ENCODE data around the gene ZNF200. TPM values are rescaled to one million over a fixed set of nuclear protein-coding genes. Genes with fewer than 3 reads are reported as not detected.

The ZNF200 gene
- polyA plus RNA-seq, 1 of the 3 experiments (the other 2 are of a cell fraction): 2.8 TPM

DNA sequence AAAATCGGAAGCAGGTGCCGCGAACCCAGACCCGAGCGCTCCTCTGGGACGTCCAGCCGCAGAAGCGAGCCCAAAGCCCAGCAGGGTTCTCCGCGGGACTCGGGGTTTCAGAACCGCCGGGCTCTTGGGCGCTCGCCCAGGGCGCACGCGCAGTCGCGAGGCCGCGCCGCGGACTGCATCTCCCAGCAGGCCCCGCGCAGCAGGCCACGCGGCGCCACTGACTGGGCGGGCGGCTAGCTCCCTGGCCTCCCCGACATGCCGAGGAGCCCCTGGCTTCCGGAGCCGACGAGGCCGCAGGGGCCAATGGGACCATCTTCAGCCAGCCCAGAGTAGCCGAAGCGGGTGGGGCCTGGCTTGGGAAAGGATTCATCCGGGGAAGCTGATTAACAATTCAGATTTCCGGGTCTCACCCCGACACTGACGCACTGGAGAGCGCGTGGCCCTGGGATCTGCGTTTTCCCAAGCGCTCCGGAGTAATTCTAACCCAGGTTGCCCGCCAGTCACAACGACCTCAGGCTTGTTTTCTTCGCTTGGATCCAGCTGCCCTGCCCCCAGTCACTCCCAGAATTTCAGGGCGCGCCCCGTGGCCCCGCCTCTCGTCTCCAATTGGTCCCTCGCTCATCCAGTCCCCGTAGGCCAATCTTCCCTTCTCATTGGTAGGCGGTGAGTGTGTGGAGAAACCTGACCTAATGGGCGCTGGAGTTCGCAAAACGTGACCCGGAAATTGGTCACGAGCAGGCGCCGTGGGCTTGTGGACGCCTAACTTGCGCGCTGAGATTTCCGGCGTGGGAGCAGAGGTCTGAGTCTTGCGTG lies 48.0 kb upstream of the ZNF200 start, which contains the start of gene ZNF263:
Gene ZNF263, plus strand, starts transcription at position 762 of the 813 bp plus-strand sequence. CDS start 328 bp downstream, outside the sequence.
- Histone ChIP-seq H3F3A (replicated peaks; ENCODE audit: insufficient read depth) (peaks cover 4% of the 10 kb centered on the region), H3K4me3 (ENCODE audit: low read depth in 2 of 2, low read length in 1 of 2) (peak within 1 kb of the TSS; percentile 84 to 91), H2AFZ (ENCODE audit: low read depth) (peak within 1 kb of the TSS; percentile 96), H3K27ac (ENCODE audit: low read depth in 2 of 2, low read length in 1 of 2) (peak within 1 kb of the TSS; percentile 98 to 99), H4K20me1 (ENCODE audit: insufficient read depth) (0 out of 2 replicates have a peak, but pooled peaks cover 5% of the 10 kb centered on the region), H3K9me2 (no peaks in the 10 kb centered on the region), H3K36me3 (replicated peaks in 1 of 2; ENCODE audit: control insufficient read depth in 1 of 2, insufficient read depth in 2 of 2, low read length in 1 of 2) (peaks cover 21 to 36% of the 10 kb centered on the region in 2 experiments), H3K4me2 (peak within 1 kb of the TSS; percentile 99), H3K79me2 (ENCODE audit: insufficient read depth) (peaks cover 46% of the 10 kb centered on the region), H3K4me1 (ENCODE audit: control insufficient read depth in 1 of 2, insufficient read depth in 2 of 2, low read depth in 1 of 2, low read length in 1 of 2) (peaks cover 7 to 18% of the 10 kb centered on the region in 2 experiments), H3K9me3 (no peaks in the 10 kb centered on the region), H3K27me3 (ENCODE audit: insufficient read depth) (peaks cover under 1% of the 10 kb centered on the region; the same call in 1 of the 2 replicates), H3K9ac (peak within 1 kb of the TSS; percentile 76)
- ChIA-PET POLR2A (interaction anchor here (0.6 to 1.9 kb wide), 11 partner anchors 16 to 218 kb away, joined by 3 to 9 read pairs (median 4); partner anchors contain the start of genes CLUAP1, NAA60 and ZNF597), CTCF (interaction anchor here (0.9 to 1.6 kb wide), 5 partner anchors 16 to 33 kb away, joined by 3 to 5 read pairs (median 3); no protein-coding TSS in a partner anchor)
- WGBS (ENCODE audit: low lambda C conversion rate): 0% methylated on average over 19 of the region's 72 CpGs
- DNase-seq: peak; percentile 97
- TF ChIP-seq SIN3A (IDR thresholded peaks at IDR 0.05; ENCODE audit: borderline replicate concordance, low read depth, low read length) (peak; percentile 57; the same call in 1 of the 2 replicates), POLR2AphosphoS5 (IDR thresholded peaks at IDR 0.05; ENCODE audit: low read depth, low read length) (peak; percentile 56), RFX5 (IDR thresholded peaks at IDR 0.05; ENCODE audit: low read length) (no peak; the same call in 1 of the 2 replicates), MEF2A (IDR thresholded peaks at IDR 0.05; ENCODE audit: borderline replicate concordance, low read depth) (no peak), TEAD4 (IDR thresholded peaks at IDR 0.05; ENCODE audit: borderline replicate concordance, insufficient read depth) (no peak), ELF1 (IDR thresholded peaks at IDR 0.05) (peak; percentile 67), RAD21 (IDR thresholded peaks at IDR 0.05; ENCODE audit: low read length) (no peak), TCF12 (IDR thresholded peaks at IDR 0.05) (no peak), CHD2 (IDR thresholded peaks at IDR 0.05; ENCODE audit: low read length, partially characterized antibody) (peak; percentile 73), EP300 (IDR thresholded peaks at IDR 0.05; ENCODE audit: borderline replicate concordance in 1 of 2, low read depth in 1 of 2, low read length in 1 of 2) (no peak), YY1 (IDR thresholded peaks at IDR 0.05; ENCODE audit: low read depth) (peak; percentile 44; the same call in 1 of the 2 replicates), GABPA (IDR thresholded peaks at IDR 0.05; ENCODE audit: low read depth) (peak; percentile 86), NRF1 (IDR thresholded peaks at IDR 0.05; ENCODE audit: low read depth, low read length) (peak; percentile 78), FOXM1 (IDR thresholded peaks at IDR 0.05; ENCODE audit: low read depth) (no peak), NFIC (IDR thresholded peaks at IDR 0.05; ENCODE audit: borderline replicate concordance) (no peak), FOSL2 (IDR thresholded peaks at IDR 0.05; ENCODE audit: borderline replicate concordance, low read depth) (peak; percentile 12; the same call in 1 of the 2 replicates), SMC3 (IDR thresholded peaks at IDR 0.05; ENCODE audit: low read depth, low read length) (no peak), GATA2 (CRISPR knock-in tag; IDR thresholded peaks at IDR 0.05) (no peak), JUND (IDR thresholded peaks at IDR 0.05) (no peak), EZH2phosphoT487 (IDR thresholded peaks at IDR 0.05; ENCODE audit: borderline replicate concordance, low read depth) (no peak)
- TF ChIP-seq, protein P1, sequence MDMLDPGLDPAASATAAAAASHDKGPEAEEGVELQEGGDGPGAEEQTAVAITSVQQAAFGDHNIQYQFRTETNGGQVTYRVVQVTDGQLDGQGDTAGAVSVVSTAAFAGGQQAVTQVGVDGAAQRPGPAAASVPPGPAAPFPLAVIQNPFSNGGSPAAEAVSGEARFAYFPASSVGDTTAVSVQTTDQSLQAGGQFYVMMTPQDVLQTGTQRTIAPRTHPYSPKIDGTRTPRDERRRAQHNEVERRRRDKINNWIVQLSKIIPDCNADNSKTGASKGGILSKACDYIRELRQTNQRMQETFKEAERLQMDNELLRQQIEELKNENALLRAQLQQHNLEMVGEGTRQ (IDR thresholded peaks at IDR 0.05; ENCODE audit: borderline replicate concordance, low read depth, low read length): peak; percentile 74
- TF ChIP-seq, protein P2, sequence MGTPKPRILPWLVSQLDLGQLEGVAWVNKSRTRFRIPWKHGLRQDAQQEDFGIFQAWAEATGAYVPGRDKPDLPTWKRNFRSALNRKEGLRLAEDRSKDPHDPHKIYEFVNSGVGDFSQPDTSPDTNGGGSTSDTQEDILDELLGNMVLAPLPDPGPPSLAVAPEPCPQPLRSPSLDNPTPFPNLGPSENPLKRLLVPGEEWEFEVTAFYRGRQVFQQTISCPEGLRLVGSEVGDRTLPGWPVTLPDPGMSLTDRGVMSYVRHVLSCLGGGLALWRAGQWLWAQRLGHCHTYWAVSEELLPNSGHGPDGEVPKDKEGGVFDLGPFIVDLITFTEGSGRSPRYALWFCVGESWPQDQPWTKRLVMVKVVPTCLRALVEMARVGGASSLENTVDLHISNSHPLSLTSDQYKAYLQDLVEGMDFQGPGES (IDR thresholded peaks at IDR 0.05; ENCODE audit: low read depth, low read length): peak; percentile 28; the same call in 1 of the 2 replicates
- TF ChIP-seq, protein P3, sequence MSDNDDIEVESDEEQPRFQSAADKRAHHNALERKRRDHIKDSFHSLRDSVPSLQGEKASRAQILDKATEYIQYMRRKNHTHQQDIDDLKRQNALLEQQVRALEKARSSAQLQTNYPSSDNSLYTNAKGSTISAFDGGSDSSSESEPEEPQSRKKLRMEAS (IDR thresholded peaks at IDR 0.05; ENCODE audit: low read depth): peak; percentile 88
- TF ChIP-seq, protein P4, sequence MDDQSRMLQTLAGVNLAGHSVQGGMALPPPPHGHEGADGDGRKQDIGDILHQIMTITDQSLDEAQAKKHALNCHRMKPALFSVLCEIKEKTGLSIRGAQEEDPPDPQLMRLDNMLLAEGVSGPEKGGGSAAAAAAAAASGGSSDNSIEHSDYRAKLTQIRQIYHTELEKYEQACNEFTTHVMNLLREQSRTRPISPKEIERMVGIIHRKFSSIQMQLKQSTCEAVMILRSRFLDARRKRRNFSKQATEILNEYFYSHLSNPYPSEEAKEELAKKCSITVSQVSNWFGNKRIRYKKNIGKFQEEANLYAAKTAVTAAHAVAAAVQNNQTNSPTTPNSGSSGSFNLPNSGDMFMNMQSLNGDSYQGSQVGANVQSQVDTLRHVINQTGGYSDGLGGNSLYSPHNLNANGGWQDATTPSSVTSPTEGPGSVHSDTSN (IDR thresholded peaks at IDR 0.05): no peak; the same call in 1 of the 2 replicates
- TF ChIP-seq, protein P5, sequence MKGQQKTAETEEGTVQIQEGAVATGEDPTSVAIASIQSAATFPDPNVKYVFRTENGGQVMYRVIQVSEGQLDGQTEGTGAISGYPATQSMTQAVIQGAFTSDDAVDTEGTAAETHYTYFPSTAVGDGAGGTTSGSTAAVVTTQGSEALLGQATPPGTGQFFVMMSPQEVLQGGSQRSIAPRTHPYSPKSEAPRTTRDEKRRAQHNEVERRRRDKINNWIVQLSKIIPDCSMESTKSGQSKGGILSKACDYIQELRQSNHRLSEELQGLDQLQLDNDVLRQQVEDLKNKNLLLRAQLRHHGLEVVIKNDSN (IDR thresholded peaks at IDR 0.05; ENCODE audit: borderline replicate concordance, low read depth): peak; percentile 88
